GM23338 (cell line): Measurements from ENCODE around the gene DIS3L. TPM values are rescaled to one million over a fixed set of nuclear protein-coding genes. Genes with fewer than 3 reads are reported as not detected.

Source experiments
- ATAC-seq: fragments of 200-7000 bp; cut with Tn5 transposase; 3 replicates; pipeline ENCODE4 v1.9.1; 2020
- DNase-seq: peaks from one replicate; pipeline ENCODE4 v3.0.0-alpha.2; 2015; ENCODE audit warnings: low spot score
- H2AFZ ChIP-seq: fragments of 200-600 bp; sonication (generic); 2 replicates; pipeline ENCODE4 v1.8.0; 2016; ENCODE audit warnings: antibody characterized with exemption, mild to moderate bottlenecking, moderate library complexity
- H3F3A ChIP-seq: fragments of 200-600 bp; sonication (generic); replicated peaks from 2 replicates; pipeline ENCODE4 v1.8.0; 2017; ENCODE audit warnings: antibody characterized with exemption, mixed run types, low read depth
- H3K27ac ChIP-seq: fragments of 200-600 bp; sonication (generic); 2 replicates; pipeline ENCODE4 v1.6.1; 2016; ENCODE audit warnings: low read depth
- H3K27me3 ChIP-seq: fragments of 200-600 bp; sonication (generic); 2 replicates; pipeline ENCODE4 v1.8.0; 2016; ENCODE audit warnings: mild to moderate bottlenecking, mixed run types, moderate library complexity; ENCODE audit not compliant: insufficient read depth
- H3K36me3 ChIP-seq: fragments of 200-600 bp; sonication (generic); 2 replicates; pipeline ENCODE4 v1.8.0; 2016; ENCODE audit warnings: mild to moderate bottlenecking; ENCODE audit not compliant: insufficient read depth
- H3K4me1 ChIP-seq: fragments of 200-600 bp; sonication (generic); 2 replicates; pipeline ENCODE4 v1.8.0; 2016; ENCODE audit warnings: mild to moderate bottlenecking, moderate library complexity; ENCODE audit not compliant: insufficient read depth
- H3K4me2 ChIP-seq: fragments of 200-600 bp; sonication (generic); 2 replicates; pipeline ENCODE4 v1.7.1; 2017; ENCODE audit warnings: mixed run types
- H3K4me3 ChIP-seq: fragments of 200-600 bp; sonication (generic); 2 replicates; pipeline ENCODE4 v1.6.1; 2016; ENCODE audit warnings: mixed run types
- H3K79me2 ChIP-seq: fragments of 200-600 bp; sonication (generic); replicated peaks from 2 replicates; pipeline ENCODE4 v1.8.0; 2017; ENCODE audit warnings: mild to moderate bottlenecking; ENCODE audit not compliant: insufficient read depth
- H3K9me2 ChIP-seq: fragments of 200-600 bp; sonication (generic); 2 replicates; pipeline ENCODE4 v1.8.0; 2017; ENCODE audit not compliant: insufficient read depth
- H4K20me1 ChIP-seq: fragments of 200-600 bp; sonication (generic); replicated peaks from 2 replicates; pipeline ENCODE4 v1.8.0; 2017; ENCODE audit warnings: mild to moderate bottlenecking; ENCODE audit not compliant: insufficient read depth
- H3K27ac Mint-ChIP-seq: 2 replicates; pipeline ENCODE4 v1.8.0; 2020; ENCODE audit warnings: inconsistent platforms, mild to moderate bottlenecking, moderate library complexity, mixed read lengths
- H3K27me3 Mint-ChIP-seq: 3 replicates; pipeline ENCODE4 v1.8.0; 2022; ENCODE audit warnings: low read depth, mild to moderate bottlenecking, moderate library complexity, mixed read lengths, inconsistent platforms; ENCODE audit not compliant: insufficient read depth, poor library complexity
- H3K36me3 Mint-ChIP-seq: 3 replicates; pipeline ENCODE4 v1.8.0; 2021; ENCODE audit warnings: low read depth, mild to moderate bottlenecking, inconsistent platforms, moderate library complexity, mixed read lengths
- H3K4me1 Mint-ChIP-seq: 3 replicates; pipeline ENCODE4 v1.8.0; 2020; ENCODE audit warnings: mild to moderate bottlenecking, inconsistent platforms, mixed read lengths
- H3K4me3 Mint-ChIP-seq: 3 replicates; pipeline ENCODE4 v1.8.0; 2021; ENCODE audit warnings: moderate library complexity, mild to moderate bottlenecking, inconsistent platforms, mixed read lengths
- H3K9me3 Mint-ChIP-seq: 3 replicates; pipeline ENCODE4 v1.8.0; 2020; ENCODE audit warnings: moderate library complexity, mild to moderate bottlenecking, inconsistent platforms, mixed read lengths
- CREB1 ChIP-seq: fragments of 250-450 bp; sonication (Bioruptor Pico); IDR thresholded peaks from 2 replicates; pipeline ENCODE4 v1.5.0; 2020; ENCODE audit warnings: low read depth, mild to moderate bottlenecking, moderate library complexity
- CTCF ChIP-seq, 2 experiments: fragments of 200-600 bp in 1 of 2; sonication (generic) in 1 of 2; conservative IDR thresholded peaks; 2 replicates each; pipeline versions ENCODE4 v1.5.1 to v1.6.1; 2016 to 2017; ENCODE audit warnings: antibody characterized with exemption in 2 of 2, low read depth in 2 of 2, mild to moderate bottlenecking in 2 of 2, moderate library complexity in 1 of 2
- ETS1 ChIP-seq: IDR thresholded peaks from 2 replicates; pipeline ENCODE4 v1.6.1; 2016; ENCODE audit warnings: antibody characterized with exemption
- EZH2 ChIP-seq: fragments of 200-600 bp; sonication (generic); IDR thresholded peaks from one replicate; pipeline ENCODE4 v1.8.0; 2017; ENCODE audit warnings: antibody characterized with exemption, mild to moderate bottlenecking, low read depth; ENCODE audit not compliant: unreplicated experiment
- EZH2phosphoT487 ChIP-seq: fragments of 200-600 bp; sonication (generic); IDR thresholded peaks from one replicate; pipeline ENCODE4 v1.8.1; 2018; ENCODE audit warnings: antibody characterized with exemption; ENCODE audit not compliant: unreplicated experiment
- JUNB ChIP-seq: IDR thresholded peaks from one replicate; pipeline ENCODE4 v1.6.1; 2016; ENCODE audit warnings: antibody characterized with exemption; ENCODE audit not compliant: unreplicated experiment
- NANOG ChIP-seq: IDR thresholded peaks from 2 replicates; pipeline ENCODE4 v1.6.1; 2016; ENCODE audit warnings: antibody characterized with exemption, borderline replicate concordance
- POLR2AphosphoS5 ChIP-seq: IDR thresholded peaks from 2 replicates; pipeline ENCODE4 v1.6.1; 2016; ENCODE audit warnings: antibody characterized with exemption, low read depth
- REST ChIP-seq: IDR thresholded peaks from one replicate; pipeline ENCODE4 v1.6.1; 2018; ENCODE audit warnings: antibody characterized with exemption; ENCODE audit not compliant: unreplicated experiment
- STAT1 ChIP-seq: IDR thresholded peaks from one replicate; pipeline ENCODE4 v1.6.1; 2016; ENCODE audit warnings: antibody characterized with exemption; ENCODE audit not compliant: unreplicated experiment
- ZNF114 ChIP-seq: fragments of 250-450 bp; sonication (Bioruptor Pico); IDR thresholded peaks from 2 replicates; pipeline ENCODE4 v1.5.0; 2020; ENCODE audit warnings: mild to moderate bottlenecking, moderate library complexity
- ZNF331 ChIP-seq: fragments of 250-450 bp; sonication (Bioruptor Pico); IDR thresholded peaks from 2 replicates; pipeline ENCODE4 v1.5.0; 2020; ENCODE audit warnings: low read depth, mild to moderate bottlenecking, moderate library complexity
- ZNF462 ChIP-seq: fragments of 250-450 bp; sonication (Bioruptor Pico); IDR thresholded peaks from 2 replicates; pipeline ENCODE4 v1.5.0; 2020; ENCODE audit warnings: mild to moderate bottlenecking, moderate library complexity
- polyA plus RNA-seq: library from polyadenylated mRNA; unstranded; fragments of >200 nt; fragmentation: Nextera tagmentation; extraction: Ambion mirVana; gene quantifications from 2 replicates; pipeline ENCODE4 v1.2.1, GENCODE V29; 2016
- total RNA-seq: library from RNA; depleted of rRNA; stranded (reverse); fragments of >200 nt; shearing (Covaris generic); gene quantifications from 2 replicates; pipeline ENCODE4 v1.2.3, GENCODE V29; 2014

Gene DIS3L
- total and polyA plus RNA-seq, 2 experiments from 2014 or later, result 8.9 to 21.8 TPM

- peak; percentile 35 for ATAC-seq
- H3K4me3 Mint-ChIP-seq, result peak within 1 kb of the TSS; percentile 92
- Histone ChIP-seq H3K79me2 (no peaks in the 10 kb centered on the region), H3F3A (peaks cover 20% of the 10 kb centered on the region), H3K9me2 (no peaks in the 10 kb centered on the region), H2AFZ (peak within 1 kb of the TSS; percentile 100), H3K4me3 (peak within 1 kb of the TSS; percentile 99), H3K4me1 (peaks cover 39% of the 10 kb centered on the region), H3K4me2 (peak within 1 kb of the TSS; percentile 100), H3K36me3 (no peaks in the 10 kb centered on the region), H3K27ac (no peak within 1 kb of the TSS), H3K27me3 (peaks cover 87% of the 10 kb centered on the region), H4K20me1 (no peaks in the 10 kb centered on the region)
- no peaks in the 10 kb centered on the region for H3K9me3 Mint-ChIP-seq
- DNase-seq, result peak; percentile 87
- peaks cover 37% of the 10 kb centered on the region for H3K4me1 Mint-ChIP-seq
- TF ChIP-seq STAT1, result no peak
- TF ChIP-seq EZH2phosphoT487, result no peak
- no peak for TF ChIP-seq JUNB
- TF ChIP-seq ZNF331, result no peak
- no peak for TF ChIP-seq POLR2AphosphoS5
- TF ChIP-seq ZNF462 (CRISPR knock-in tag), result no peak
- TF ChIP-seq REST, result no peak
- no peak for TF ChIP-seq ZNF114 (CRISPR knock-in tag)
- no peak for TF ChIP-seq NANOG
- TF ChIP-seq EZH2, result no peak
- no peak for TF ChIP-seq CTCF (conservative IDR thresholded peaks at IDR 0.05; ENCODE audit: low read depth in 2 of 2)
- no peak for TF ChIP-seq CREB1 (CRISPR knock-in tag)
- no peak for TF ChIP-seq ETS1
- peaks cover 3% of the 10 kb centered on the region; the same call in 1 of the 3 replicates for H3K36me3 Mint-ChIP-seq
- no peak within 1 kb of the TSS for H3K27ac Mint-ChIP-seq
- H3K27me3 Mint-ChIP-seq, result peaks cover 67% of the 10 kb centered on the region
Measured at GRCh38 chr15:66253418-66254088, 39.8 kb upstream of the DIS3L start, which contains the start of gene MEGF11. MEGF11 (minus strand) TSS chr15:66253750; CDS start chr15:66128403, 125,347 bp downstream.
